Measurements from ENCODE around the gene GPN2.

- TF ChIP-seq LEF1 (IDR thresholded peaks at IDR 0.05; ENCODE audit: borderline replicate concordance) (no peak), FOXK2 (IDR thresholded peaks at IDR 0.05) (no peak), HDGF (IDR thresholded peaks at IDR 0.05; ENCODE audit: borderline replicate concordance) (no peak)
Observed at GRCh38 chr1:26861889-26862378, 28.1 kb downstream of the GPN2 start.

Data from HEK293T (cell line).